OCI-LY1 (cell line): ENCODE results near the gene TPSD1.

Experiments used
- EZH2 ChIP-seq: fragments of 200-600 bp; sonication (generic), shearing (Covaris generic); IDR thresholded peaks from 2 replicates; pipeline ENCODE4 v1.8.0; 2017; ENCODE audit warnings: borderline replicate concordance, mixed run types, mild to moderate bottlenecking, antibody characterized with exemption, low read length, moderate library complexity, mixed read lengths
- TF ChIP-seq, protein P1 (sequence below): fragments of 200-600 bp; sonication (generic), shearing (Covaris generic); IDR thresholded peaks from 2 replicates; pipeline ENCODE4 v1.5.1; 2017; ENCODE audit warnings: mild to moderate bottlenecking, antibody characterized with exemption, low read length, moderate library complexity, mixed read lengths

DNA sequence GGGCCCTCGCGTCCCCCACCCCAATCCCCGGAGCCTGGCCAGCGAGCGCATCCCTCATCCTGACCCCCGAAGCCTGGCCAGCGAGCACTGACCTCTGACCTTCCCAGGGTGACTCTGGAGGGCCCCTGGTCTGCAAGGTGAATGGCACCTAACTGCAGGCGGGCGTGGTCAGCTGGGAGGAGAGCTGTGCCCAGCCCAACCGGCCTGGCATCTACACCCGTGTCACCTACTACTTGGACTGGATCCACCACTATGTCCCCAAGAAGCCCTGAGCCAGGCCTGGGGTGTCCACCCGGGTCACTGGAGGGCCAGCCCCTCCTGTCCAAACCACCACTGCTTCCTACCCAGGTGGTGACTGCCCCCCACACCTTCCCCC, 2.3 kb downstream of the TPSD1 start:
- TF ChIP-seq EZH2, result no peak
- TF ChIP-seq, protein P1, sequence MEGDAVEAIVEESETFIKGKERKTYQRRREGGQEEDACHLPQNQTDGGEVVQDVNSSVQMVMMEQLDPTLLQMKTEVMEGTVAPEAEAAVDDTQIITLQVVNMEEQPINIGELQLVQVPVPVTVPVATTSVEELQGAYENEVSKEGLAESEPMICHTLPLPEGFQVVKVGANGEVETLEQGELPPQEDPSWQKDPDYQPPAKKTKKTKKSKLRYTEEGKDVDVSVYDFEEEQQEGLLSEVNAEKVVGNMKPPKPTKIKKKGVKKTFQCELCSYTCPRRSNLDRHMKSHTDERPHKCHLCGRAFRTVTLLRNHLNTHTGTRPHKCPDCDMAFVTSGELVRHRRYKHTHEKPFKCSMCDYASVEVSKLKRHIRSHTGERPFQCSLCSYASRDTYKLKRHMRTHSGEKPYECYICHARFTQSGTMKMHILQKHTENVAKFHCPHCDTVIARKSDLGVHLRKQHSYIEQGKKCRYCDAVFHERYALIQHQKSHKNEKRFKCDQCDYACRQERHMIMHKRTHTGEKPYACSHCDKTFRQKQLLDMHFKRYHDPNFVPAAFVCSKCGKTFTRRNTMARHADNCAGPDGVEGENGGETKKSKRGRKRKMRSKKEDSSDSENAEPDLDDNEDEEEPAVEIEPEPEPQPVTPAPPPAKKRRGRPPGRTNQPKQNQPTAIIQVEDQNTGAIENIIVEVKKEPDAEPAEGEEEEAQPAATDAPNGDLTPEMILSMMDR, result no peak
